OCI-LY7 (cell line): ENCODE results near the gene SCYGR6.

ENCODE experiments used
- CTCF ChIP-seq: fragments of 200-600 bp; sonication (generic); conservative IDR thresholded peaks from 2 replicates; pipeline ENCODE4 v1.5.1; 2014; ENCODE audit warnings: mild to moderate bottlenecking, antibody characterized with exemption, low read length, moderate library complexity, mixed read lengths
- EZH2phosphoT487 ChIP-seq: fragments of 200-600 bp; sonication (generic); IDR thresholded peaks from 2 replicates; pipeline ENCODE4 v1.6.1; 2018; ENCODE audit warnings: low read depth, borderline replicate concordance, mild to moderate bottlenecking, mixed run types, antibody characterized with exemption, low read length, moderate library complexity, mixed read lengths

GRCh38 chr2:227728035-227728434 lies 3.5 kb upstream of the SCYGR6 start, which contains the start of gene SCYGR7:
- TF ChIP-seq CTCF: no peak
- no peak for TF ChIP-seq EZH2phosphoT487
